Activated CD8-positive, alpha-beta memory T cell treated with anti-CD3 and anti-CD28 coated beads, Interleukin-2, amount 50 U/mL, for 1 hour (primary cell): ENCODE results near the gene PUDP.

ENCODE experiments used
- DNase-seq: peaks from one replicate; pipeline ENCODE4 v3.0.0-alpha.2; 2020; ENCODE audit errors: extremely low read depth

The PUDP gene

DNA sequence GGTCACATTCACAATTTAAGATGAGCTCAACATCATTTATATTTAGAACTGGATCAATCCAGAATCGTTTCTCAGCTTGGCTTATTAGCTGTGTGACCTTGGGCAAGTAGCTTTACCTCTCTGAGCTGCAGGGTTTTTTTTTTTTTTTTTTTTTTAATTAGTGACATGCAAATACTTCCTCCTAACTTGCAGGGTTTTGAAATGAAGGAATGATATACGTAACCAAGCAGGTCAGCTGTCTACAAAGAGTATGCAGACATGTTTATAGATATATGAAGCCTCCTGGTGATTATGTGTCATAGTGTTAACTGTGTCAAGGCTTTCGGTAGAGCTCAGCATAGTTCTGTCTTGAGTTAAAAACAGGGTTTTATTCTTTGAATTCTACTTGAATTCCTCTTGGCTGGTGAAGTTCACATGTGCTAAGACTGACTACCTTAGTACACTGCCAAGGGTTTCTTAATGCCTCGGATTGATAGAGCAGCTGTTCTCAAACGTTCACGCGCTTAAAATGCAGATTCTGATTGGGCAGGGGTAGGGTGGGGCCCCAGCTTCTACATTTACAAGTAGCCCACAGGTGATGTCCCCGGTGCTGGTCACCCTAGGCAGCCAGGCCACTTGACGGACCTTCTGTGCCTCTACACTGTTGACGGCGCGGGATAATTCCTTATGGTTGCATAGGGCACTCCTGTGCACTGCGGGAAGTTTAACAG is 1.1 kb downstream of the PUDP start:
- no peak for DNase-seq

DNA sequence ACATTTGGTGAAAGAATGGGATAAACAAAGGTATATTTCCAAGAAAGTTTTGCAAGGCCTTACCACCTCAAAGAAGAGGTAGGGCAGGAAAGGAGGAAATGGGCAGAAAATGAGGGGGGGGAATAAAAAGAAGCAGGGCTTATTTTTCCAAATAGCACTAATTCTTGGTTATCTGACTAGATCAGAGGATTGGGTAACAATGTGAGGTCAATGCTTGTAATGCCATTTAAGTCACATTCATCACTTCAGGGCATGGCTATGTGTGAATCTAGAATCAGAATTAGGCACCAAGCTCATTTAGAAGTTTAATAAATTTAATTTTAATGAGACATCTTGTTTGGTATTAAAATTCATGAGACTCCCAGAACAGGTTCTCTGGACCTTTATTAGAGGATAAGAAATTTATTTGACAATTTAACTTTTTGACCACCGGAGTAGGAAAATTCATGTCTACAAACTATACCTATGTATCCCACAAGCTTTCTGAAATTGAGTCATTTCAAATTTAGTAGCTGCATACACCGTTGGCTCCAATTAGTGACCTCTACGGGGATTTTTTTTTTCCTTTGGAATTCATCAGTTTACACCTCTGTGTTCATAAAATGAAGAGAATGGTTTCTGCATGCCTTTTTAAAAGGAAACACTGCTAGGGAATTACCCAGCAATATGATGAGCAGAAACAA is 1.8 kb downstream of the PUDP start:
- no peak for DNase-seq

DNA sequence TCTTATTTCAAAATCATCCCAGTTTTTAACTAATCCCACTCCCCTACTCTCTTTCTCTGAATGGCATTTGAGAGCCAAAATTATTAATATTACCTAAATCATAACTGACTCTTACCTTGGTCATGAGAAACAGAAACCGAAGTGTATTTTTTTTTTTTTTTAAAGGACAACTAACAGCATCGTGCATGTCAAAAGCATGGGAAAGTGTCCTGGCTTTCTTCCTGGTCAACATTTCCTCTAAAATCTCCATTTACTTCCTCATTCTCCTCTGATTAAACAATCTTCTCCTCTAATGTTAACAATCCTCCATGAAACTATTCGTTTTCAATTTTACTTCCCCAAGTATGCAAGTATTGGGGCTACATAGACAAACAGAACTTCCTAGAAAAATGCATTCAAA is 2.5 kb downstream of the PUDP start:
- DNase-seq, result no peak

DNA sequence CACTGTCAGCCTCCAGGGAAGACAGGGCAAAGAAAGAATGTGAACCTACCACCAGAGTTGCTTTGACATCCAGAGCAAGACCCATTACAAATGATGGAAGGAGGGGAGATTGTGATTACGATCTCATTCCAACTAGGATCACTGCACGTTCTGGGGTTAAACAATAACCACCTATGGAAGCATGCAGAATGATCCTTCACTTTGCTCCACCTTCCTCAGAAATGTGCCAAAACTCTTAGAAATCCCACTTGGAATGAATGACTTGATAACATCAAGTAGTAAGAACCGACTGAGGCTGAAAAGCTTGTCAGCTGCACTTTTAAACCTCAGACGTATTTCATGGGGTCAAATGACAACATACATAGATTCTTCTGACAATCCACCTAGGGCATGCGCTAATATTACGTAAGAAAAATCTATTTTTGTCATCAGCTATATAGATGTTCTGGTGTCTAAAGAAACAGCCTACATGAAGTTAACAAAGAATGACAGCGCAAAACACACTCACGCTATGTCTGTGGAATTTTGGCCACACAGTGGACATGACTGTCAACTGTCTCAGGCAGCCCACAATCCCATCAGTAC is 3.9 kb downstream of the PUDP start:
- no peak for DNase-seq

DNA sequence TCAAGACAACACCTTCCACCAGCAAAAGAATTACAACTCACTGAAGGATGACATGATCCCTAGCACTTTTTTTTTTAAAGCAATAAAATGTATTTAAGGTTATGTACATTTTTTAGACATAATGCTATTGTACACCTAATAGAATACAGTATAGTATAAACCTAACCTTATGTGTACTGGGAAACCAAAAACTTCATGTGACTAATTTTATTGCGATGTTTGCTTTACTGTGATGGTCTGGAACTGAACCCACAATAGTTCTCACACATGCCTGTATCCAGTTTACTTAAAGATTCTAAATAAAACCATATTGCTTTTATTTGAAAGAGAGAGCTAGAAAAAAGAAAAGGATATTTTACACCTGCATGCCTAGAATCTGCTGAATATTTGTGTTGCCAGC is 4.9 kb downstream of the PUDP start:
- DNase-seq, result no peak

DNA sequence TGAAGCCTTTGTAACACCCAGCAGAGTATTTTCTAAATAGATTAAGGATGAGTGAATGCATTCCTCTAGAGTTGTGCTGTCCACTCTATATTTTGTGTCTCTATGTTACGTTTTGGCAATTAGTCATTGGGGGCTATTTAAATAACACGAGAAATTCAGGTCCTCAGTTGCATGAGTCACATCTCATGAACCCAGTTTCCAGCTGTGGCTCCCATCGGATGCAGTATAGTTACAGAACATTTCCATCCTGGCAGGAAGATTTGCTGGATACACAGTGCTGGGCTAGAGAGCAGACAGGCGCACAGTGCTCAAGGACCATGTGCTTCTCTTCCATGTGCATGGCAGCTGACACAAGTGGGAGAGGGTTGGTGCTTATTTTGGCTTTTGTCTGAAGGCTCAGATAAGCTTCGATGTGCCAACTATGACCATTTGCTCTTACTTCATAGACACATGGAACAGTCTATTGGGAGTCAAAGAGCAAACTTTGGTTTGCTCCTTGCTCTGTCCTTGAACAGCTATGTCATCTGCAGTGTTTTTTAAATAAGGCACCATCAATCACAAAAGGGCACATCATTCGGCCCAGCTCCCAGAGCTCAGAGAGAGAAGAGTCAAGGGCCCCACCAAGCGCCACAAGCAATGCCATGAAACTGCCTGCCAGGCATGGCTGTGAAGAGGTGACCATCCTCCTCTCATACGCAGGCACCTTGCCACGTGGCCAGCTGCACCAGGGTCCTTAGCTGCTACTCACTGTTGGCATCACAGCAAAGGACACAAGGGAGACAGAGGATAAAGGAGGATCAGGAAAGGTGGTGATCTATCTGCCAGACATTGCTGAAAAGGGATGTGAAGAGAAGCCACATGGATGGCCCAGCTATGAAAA is 8.5 kb downstream of the PUDP start:
- no peak for DNase-seq

DNA sequence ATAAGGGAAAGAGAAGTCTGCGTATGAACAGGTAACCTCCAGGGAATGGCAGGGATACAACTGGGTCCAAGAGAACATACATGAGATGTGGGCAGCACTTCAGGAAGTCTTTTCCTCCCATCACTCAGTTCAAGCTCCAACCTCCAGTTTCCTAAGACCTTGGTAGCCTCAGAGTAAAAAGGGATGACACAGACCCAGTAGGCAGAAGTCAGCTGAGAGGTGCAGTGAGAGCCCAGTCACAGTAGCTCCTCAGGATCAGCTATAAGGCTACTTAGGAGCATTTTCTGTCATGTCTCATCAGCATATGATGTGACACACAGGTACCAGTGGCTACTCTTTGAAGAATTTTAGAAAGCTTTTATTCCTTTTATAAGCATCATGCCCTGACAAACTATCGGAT is 13.0 kb downstream of the PUDP start:
- no peak for DNase-seq

DNA sequence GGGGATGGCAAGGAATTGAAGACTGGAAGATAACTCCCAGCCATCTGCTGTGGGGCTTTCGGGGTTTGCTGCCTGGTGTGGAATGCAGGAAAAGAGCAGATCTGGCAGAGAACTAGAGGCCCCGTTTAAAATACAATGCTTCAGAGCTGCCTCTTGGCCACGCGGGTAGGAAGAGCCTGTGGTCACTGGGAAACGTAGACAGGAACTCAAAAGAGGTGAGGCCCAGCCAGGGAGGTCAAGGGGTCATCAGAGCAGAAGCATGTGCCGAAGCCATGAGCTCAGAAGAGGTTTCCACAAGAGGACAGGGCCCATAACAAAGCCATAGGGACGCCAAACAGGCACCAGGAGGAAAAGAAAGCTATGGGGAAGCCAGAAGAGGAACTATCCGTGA is 14.9 kb downstream of the PUDP start:
- DNase-seq, result no peak

DNA sequence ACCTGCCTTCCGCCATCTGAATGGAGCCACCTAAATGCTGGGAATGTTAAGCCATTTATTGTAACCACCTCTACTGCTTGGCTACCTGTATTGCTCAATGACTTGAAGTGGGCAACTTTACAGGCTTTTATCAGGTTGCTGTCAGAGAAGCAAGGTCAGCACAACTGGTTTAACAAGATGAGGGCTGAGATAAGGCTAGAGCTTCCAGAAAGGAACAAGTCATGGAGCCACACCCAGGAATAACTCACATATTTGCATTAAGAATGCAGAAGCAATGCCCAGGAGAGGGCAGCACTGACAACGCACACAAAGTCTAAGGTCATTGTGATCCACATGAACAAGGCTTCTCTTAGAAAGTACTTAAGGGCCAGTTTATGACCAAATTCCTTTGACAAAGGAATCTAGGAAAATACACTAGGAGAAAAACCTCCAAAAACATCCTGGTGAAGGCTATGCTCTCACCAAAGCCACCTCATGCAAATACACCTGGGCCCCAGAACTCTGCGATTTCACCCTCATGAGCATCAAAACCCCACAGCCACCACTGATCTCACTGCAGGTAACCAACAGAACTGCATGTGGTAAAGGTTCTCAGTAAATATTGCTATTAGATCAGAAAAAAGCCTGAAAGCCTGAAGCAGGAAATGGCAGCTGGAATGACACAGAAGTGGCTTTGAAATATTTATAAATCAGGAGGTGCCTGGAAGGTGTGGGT is 15.5 kb downstream of the PUDP start:
- DNase-seq, result no peak

DNA sequence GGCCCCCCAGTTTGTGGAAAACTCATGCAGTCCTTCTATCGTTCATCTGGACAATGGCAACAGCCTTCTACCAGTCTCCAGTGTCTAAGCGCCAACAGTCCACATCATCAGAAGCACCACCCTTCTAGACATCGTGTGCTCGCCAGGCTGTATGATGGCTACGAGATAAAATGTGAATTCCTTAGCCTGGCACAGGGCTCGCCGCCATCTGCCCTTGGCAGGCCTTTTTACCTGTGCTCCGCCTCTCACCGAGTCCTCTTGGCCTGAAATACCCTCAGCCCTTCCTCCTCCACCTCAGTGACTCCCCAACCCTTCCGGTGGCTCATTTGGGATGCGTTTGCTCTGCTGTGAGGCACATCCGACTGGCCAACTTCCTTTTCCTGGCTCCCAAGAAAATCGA is 16.3 kb downstream of the PUDP start:
- no peak for DNase-seq

DNA sequence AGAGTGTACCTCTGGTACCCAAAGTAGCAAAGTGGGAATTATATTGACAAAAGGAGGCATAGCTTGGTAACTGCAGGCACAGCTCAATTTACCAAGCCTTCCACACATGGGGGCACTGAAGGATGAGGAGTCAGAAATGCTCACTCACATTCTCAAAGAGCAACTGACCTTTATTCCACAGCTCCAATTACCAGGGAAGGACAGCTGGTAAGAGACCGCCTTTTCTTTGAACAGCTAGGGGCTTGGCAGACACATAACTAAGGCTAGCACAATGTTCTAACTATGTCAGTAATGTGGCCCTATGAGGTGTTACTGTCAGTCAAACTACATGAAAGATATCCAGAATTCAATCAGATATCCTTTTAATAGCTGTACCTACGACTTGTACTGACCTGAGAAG is 20.9 kb downstream of the PUDP start:
- no peak for DNase-seq

DNA sequence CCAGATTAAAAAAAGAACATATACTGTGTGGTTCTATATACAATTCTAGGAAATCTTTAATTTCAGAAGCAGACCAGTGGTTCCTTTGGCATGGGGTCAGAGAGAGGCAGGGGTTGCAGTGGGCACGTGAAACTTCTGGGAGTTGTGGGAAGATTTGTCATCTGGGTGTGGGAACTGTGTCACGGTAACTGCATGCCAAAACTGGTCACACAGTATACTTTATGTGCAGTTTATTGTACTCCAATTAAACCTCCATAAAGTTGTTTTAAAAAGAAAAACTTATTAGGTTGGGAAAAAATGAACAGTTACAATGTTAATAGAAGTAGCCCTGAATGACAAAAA is 27.1 kb downstream of the PUDP start:
- DNase-seq, result no peak

DNA sequence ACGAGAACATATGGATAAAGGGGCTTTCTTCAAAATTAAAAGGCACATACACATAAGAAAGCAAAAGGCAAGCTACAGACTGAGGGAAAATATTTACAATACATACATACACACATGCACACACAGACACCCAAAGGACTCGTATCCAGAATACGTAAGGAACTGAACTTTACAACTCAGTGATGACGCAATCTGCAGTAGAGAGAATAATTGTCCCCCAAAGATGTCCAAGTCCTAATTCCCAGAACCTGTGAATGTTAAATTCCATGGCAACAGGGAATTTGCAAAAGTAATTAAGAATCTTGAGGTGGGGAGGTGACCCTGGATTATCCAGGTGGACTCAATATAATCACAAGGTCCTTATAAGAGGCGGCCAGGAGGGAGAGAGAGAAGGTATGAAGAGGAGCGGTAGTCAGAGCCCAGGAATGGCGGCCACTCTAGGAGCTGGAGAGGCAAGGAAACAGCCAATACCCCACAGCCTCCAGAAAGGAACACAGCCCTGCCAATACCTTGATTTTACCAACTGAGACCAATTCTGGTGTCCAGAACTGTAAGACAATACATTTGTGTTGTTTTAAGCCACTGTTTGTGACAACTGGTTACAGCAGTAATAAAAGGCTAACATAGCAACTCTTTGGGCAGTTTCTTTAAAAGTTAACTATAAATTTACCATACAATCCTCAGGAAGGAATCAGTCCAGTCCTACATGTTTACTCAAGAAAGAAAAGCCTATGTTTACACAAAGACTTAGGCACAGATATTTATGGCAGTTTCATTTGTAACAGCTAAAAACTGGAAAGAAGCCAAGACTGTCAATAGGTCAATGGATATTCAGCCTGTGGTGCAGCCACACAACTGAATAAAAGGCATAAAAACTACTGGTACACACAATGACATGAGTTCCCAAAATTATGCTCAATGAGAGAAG is 27.7 kb downstream of the PUDP start:
- no peak for DNase-seq

DNA sequence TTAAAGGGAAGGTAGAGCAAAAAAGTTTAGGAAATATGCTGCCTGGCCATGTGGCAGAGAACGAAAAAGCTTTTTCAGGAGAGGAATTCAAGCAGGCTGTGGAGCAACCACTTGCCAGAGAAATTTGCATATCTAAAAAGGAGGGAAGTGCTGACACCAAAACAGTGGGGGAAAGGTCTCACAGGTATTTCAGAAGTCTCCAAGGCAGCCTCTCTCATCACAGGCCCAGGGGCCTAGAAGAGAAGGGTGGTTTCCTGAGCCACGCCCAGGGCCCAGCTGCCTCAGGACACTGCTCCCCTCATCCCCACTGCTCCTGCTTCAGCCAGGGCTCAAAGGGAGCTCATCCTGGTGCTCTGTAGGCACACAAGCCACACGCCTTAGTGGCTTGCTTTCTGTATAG is 30.4 kb downstream of the PUDP start:
- DNase-seq, result no peak

DNA sequence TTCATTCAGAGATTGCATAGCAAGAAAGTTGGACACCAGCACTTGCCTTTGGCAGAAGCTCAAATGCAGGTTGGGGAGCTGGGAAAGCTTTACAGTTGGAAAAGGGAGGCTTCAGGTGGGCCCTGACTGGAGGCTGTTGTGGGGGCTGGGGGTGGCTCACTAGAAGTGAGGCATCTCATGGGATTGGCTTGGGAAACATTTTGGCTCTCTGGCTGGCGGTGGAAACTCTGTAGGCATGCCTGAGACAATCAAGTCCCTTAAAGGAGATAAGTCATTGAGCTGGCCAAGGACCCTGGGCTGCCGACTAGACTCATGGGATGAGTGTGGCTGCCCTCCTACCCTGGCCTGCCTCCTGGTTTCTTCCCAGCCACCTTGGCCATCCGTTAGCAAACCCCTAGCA is 31.9 kb downstream of the PUDP start:
- DNase-seq, result no peak

DNA sequence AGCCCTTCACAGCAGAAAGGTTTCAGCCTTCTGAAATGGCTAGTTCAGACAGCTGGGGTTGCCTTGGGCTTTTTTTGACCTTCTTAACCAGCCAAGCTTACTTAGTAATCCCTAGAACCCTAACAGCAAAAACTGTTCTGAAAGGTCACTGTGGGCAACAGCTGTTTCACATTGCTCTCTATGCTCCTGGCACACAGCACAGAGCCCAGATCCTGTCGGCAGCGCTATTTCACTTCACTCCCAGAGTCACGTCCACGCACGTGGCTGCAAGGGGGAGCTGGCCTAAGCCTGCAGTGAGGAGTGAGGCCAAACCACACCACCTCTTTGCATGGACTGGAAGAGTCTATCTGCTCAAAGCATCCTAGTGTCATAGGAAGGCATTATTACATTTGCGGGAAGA is 32.4 kb downstream of the PUDP start:
- no peak for DNase-seq

DNA sequence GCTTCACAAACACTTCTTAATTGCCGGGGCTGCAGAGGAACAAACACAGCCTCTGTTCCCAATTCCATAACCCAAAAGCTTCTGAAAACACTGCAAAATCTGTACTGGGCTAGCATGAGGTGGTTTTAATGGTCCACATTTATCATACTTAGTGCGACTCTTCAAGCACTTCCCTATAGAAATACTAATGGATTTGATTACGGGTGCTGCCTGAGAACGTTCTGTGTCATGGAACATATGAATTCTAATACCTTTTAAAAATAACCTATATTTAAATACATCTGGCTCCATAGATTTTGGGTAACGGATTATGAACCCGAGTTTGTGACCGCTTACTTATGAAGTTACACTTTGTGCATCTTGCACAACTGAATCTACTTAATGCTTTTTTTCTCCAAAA is 35.9 kb downstream of the PUDP start:
- DNase-seq, result no peak

DNA sequence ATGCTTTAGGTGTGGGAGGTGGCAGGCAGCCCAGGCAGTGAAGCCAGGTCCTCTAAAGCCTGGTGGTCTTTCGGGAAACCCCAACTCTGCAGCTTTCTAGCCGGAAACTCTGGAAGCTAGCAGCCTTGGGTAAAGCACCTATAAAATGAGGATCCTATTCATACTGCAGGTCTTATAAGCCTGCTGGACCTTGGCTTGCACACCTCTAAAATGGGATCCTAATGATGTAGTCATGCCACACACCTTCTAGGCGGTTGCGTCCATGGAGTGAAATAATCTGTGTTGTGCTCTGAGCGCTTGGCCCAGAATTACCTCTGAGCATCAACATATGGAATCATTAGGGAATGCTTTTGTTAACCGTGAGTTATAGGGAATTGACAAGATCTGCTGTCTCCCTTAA is 36.4 kb downstream of the PUDP start:
- DNase-seq, result no peak

DNA sequence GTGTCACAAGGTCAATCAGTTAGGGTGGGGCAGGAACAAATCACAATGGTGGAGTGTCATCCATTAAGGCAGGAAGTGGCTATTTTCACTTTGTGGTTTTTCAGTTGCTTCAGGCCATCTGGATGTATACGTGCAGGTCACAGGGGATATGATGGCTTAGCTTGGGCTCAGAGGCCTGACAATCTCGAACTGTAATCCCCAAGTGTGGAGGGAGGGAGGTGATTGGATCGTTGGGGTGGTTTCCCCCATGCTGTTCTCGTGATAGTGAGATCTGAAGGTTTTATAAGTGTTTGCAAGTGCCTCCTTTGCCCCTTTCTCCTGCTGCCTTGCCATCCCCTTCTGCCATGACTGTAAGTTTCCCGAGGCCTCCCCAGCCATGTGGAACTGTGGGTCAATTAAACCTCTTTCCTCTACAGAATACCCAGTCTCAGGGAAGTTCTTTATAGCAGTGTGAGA is 37.1 kb downstream of the PUDP start:
- no peak for DNase-seq

DNA sequence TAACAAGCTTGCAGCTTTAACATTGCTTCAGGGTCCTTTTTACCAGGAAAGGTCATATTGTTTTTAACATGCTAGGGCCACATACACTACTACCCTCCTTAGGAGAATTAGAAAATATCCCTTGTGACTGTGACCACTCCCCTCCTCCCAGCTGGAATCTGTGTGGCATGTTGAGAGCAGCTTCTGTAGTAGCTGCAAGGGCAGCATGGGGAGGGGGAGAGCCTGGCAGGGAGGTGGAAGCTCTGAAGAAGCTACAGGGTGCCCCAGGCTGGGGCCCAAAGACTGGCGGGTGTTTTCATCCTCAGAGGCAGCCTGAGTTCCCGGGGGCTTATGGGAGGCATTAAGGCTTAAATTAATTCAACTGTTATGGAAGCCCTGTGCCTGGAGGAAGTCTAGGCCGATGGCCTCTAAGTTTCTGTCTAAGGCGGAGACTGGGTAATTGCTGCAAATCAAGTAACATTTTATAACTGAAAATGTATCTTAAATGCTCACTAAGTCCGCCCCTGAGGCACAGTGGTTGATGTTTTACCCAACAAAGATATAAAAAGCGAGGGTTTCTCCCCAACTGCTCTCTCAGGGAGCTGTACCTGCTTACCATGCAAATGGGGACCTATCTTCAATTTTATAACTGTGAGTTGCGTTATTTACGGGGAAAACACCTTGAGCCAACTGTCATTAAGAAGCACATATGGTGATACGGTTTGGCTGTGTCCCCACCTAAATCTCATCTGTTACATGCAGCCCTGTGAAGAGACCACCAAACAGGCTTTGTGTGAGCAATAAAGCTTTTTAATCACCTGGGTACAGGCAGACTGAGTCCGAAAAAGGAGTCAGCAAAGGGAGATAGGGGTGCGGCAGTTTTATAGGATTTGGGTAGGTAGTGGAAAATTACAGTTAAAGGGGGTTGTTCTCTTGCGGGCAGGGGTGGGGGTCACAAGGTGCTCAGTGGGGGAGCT is 37.8 kb downstream of the PUDP start:
- DNase-seq, result no peak
